ENCODE data around the gene CACNA1F.

The CACNA1F gene

DNA sequence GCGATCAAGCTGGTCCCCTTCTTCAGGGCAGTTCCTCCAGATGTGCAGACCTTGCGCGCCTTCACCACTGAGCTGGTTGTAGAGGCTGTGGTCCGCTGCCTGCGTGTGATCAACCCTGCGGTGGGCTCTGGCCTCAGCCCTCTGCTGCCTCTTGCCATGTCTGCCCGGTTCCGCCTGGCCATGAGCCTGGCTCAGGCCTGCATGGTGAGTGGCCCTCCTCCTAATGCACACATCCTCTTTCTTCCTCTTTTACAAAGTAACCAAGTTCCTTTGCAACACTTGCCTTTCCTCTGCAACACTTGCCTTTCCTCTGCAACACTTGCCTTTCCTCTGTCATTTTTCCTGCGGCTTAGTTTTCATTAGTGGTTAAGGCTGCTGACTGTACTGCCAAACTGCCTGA is 3.9 kb upstream of the CACNA1F start:
- TF ChIP-seq CTCF (IDR thresholded peaks at IDR 0.05), result no peak

- no peak for TF ChIP-seq CTCF (IDR thresholded peaks at IDR 0.05)
These were observed 881 bp upstream of the CACNA1F start for GRCh38 chrX:49233887-49234555.

DNA sequence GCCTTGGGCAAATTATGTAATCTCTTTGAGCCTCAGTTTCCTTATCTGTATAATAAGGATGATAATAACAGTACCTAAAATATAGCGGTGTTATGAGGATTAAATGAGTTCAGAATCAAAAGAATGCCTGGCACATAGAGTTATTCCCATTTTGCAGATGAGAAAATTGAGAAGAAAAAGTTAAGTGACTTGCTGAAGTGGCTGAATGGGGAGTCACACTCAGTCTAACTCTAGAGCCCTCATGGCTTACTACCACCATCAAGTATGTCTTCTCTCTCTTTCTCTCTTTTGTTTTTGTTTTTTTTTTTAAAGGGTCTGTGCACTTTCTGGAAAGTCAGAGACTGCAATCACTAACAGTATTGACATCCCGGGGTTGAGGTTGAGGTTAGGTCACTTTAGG is 615 bp downstream of the CACNA1F start:
- TF ChIP-seq CTCF (IDR thresholded peaks at IDR 0.05), result no peak

GRCh38 chrX:49231333-49232000 is 1.7 kb downstream of the CACNA1F start:
- TF ChIP-seq CTCF (IDR thresholded peaks at IDR 0.05), result no peak

- no peak for TF ChIP-seq CTCF (IDR thresholded peaks at IDR 0.05)
These were observed 2.5 kb downstream of the CACNA1F start for GRCh38 chrX:49230500-49231232.

GRCh38 chrX:49228185-49228584 is 5.0 kb downstream of the CACNA1F start:
- TF ChIP-seq CTCF (IDR thresholded peaks at IDR 0.05), result no peak

GRCh38 chrX:49227726-49228125 is 5.4 kb downstream of the CACNA1F start:
- no peak for TF ChIP-seq CTCF (IDR thresholded peaks at IDR 0.05)

All from LNCAP (cell line).